ENCODE data around the gene ARSB.

DNA sequence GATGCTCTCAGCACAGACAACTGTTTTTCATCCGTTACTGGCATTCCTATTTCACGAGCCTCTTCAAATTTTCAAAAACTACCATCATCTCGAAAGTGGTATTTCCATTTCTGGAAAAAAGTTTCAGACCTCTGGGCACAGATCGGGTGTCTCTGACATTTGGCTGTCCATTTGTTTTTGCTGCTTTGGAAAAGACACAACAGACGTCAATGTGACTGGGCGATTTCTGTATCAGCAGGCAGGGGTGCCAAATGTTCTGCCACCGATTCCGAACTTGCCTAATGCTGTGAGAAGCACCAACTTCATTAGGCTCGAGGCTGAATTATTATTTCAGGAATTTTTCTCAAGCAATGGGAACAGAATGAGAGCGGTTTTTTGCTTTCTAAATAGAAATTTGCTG is 105.6 kb downstream of the ARSB start:
- TF ChIP-seq, protein P1, sequence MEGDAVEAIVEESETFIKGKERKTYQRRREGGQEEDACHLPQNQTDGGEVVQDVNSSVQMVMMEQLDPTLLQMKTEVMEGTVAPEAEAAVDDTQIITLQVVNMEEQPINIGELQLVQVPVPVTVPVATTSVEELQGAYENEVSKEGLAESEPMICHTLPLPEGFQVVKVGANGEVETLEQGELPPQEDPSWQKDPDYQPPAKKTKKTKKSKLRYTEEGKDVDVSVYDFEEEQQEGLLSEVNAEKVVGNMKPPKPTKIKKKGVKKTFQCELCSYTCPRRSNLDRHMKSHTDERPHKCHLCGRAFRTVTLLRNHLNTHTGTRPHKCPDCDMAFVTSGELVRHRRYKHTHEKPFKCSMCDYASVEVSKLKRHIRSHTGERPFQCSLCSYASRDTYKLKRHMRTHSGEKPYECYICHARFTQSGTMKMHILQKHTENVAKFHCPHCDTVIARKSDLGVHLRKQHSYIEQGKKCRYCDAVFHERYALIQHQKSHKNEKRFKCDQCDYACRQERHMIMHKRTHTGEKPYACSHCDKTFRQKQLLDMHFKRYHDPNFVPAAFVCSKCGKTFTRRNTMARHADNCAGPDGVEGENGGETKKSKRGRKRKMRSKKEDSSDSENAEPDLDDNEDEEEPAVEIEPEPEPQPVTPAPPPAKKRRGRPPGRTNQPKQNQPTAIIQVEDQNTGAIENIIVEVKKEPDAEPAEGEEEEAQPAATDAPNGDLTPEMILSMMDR (IDR thresholded peaks at IDR 0.05): no peak
- no peak for TF ChIP-seq POLR2A (IDR thresholded peaks at IDR 0.05)
